H7 (cell line): ENCODE measurements around the gene BRI3. TPM values are rescaled to one million over a fixed set of nuclear protein-coding genes. Genes with fewer than 3 reads are reported as not detected.

ENCODE experiments used
- DNase-seq: peaks from one replicate; pipeline ENCODE4 v3.0.0; 2012
- H3K27me3 ChIP-seq: 2 replicates; pipeline ENCODE4 v1.6.0; 2011; ENCODE audit warnings: mild to moderate bottlenecking, low read length; ENCODE audit not compliant: control insufficient read depth, insufficient read depth
- H3K36me3 ChIP-seq: replicated peaks from 2 replicates; pipeline ENCODE4 v1.5.1; 2011; ENCODE audit warnings: low read length; ENCODE audit not compliant: control insufficient read depth, insufficient read depth
- H3K4me3 ChIP-seq: 2 replicates; pipeline ENCODE4 v1.5.1; 2011; ENCODE audit warnings: low read depth, mild to moderate bottlenecking, control low read depth, low read length, moderate library complexity; ENCODE audit not compliant: insufficient read depth
- total RNA-seq: library from RNA; depleted of rRNA; stranded (reverse); fragments of >200 nt; shearing (Covaris generic); gene quantifications from 2 replicates; pipeline ENCODE4 v1.2.3, GENCODE V29; 2014

BRI3 gene
- total RNA-seq, 1 experiment from 2014 or later, result 32.8 TPM

DNA sequence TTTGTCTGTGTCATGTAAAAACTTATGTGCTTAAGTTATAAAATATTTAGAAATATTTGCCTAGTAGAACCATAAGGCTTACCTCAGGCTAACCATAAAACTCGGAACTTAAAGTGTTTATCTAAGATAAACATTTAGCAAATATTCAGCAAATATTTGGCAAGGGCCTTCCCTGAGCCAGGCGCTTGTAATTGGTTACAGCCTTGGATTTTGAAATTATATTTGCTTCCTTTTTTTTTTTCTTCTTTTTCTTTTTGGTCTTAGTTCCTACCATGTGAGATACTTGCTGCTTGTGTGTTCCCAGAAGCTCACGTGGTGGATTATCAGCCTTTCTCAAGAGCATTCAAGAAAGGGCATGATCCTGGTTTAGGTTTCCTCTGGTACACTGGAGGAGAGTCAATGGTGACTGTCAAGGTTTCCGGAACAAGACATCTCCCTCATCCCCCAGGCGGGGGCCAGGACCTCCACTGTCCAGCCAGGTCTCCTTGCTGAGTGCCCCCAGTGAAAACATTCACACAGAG lies 5.2 kb upstream of the BRI3 start:
- Histone ChIP-seq H3K36me3 (no peaks in the 10 kb centered on the region), H3K27me3 (no peaks in the 10 kb centered on the region; the same call in 1 of the 2 replicates), H3K4me3 (no peak overlapping the region)
- DNase-seq, result no peak

DNA sequence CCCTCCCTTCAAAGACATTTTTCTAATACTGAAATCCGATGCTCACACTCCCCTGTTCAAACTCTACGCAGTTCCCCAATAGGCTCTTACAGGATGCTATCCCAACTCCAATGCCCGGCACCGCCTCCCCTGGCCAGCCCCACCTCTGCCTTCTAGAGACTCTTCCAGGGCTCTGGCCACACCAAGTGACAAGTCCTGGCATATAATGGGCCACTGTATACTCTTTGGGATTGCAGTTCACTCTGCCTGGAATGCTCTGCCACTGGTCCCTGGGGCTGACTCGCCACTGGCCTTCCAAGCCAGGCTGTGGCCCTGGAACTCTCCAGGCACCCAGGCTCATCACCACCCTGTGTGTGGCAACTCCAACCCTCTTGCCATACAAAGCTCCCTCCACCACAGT lies 3.1 kb upstream of the BRI3 start:
- DNase-seq, result peak; percentile 46
- no peak overlapping the region for H3K4me3 ChIP-seq
- H3K36me3 ChIP-seq, result no peaks in the 10 kb centered on the region
- H3K27me3 ChIP-seq, result no peaks in the 10 kb centered on the region; the same call in 1 of the 2 replicates

DNA sequence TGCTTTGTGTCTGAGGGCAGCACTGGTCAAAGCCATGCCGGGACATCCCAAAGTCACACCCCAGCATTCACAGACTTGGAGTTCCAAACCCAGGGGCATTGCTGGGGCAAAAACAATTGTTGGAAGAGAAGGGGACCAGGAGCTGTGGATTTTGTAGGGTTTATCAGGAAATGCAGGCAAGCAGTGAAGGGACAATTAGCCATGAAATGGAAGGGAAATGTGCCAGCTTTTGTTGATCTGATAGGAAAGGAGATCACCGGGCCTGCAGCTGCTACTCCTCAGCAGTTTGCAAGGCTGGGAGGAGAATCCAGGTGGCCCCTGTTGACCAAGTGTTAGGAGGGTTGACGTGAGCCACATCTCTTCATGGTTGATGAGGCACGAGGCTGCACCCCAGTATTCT lies 2.5 kb upstream of the BRI3 start:
- no peaks in the 10 kb centered on the region for H3K36me3 ChIP-seq
- H3K4me3 ChIP-seq, result no peak overlapping the region
- no peak for DNase-seq
- no peaks in the 10 kb centered on the region; the same call in 1 of the 2 replicates for H3K27me3 ChIP-seq

DNA sequence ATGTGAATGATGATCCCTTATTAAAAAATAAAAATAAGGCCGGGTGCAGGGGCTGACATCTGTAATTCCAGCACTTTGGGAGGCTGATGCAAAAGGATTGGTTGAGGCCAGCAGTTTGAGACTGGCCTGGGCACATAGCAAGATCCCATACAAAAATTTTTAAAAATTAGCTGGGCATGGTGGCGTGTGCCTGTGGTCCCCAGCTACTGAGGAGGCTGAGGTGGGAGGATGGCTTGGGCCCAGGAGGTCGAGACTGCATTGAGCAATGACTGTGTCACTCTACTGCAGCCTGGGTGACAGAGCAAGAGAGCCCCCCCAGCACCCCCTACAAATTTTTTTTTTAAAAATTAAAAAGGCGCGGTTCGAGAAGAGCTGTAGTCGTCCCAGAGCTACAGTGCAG lies 1.2 kb upstream of the BRI3 start:
- Histone ChIP-seq H3K36me3 (no peaks in the 10 kb centered on the region), H3K4me3 (peak overlapping the region; percentile 42), H3K27me3 (no peaks in the 10 kb centered on the region; the same call in 1 of the 2 replicates)
- no peak for DNase-seq

DNA sequence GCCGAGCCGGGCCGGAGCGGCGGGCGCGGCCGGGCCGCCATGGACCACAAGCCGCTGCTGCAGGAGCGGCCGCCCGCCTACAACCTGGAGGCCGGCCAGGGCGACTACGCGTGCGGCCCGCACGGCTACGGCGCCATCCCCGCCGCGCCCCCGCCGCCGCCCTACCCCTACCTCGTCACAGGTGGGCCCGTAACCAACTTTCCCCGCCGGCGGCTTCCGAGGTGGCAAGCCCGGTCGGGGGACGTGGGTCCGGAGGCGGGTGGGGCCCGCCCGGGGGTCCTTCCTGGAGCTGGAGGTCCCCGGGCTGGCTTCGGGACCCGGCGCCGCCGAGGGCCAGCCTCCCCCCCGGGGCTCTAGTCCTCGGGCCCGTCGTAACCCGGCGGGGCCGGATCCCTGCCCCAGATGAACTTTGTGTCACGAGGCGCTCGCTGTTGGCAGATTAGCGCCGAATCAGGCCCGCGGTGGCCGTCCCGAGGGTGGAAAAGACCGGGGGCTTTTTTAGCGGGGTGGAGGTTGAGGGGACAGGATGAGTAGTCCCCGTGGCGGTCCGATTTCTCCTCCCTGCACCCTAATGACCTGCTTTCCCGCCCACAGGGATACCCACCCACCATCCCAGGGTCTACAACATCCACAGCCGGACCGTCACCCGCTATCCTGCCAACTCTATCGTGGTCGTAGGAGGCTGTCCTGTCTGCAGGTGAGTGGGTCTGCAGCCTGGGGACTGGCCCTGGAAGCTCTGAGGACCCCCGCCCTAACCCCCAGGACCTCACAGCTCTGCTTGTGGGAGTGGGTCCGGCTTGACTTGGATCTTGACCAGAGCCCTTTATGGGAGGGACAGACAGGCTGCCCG lies 496 bp downstream of the BRI3 start:
- Histone ChIP-seq H3K36me3 (no peaks in the 10 kb centered on the region), H3K4me3 (peak overlapping the region; percentile 70), H3K27me3 (no peaks in the 10 kb centered on the region; the same call in 1 of the 2 replicates)
- DNase-seq, result peak; percentile 84

DNA sequence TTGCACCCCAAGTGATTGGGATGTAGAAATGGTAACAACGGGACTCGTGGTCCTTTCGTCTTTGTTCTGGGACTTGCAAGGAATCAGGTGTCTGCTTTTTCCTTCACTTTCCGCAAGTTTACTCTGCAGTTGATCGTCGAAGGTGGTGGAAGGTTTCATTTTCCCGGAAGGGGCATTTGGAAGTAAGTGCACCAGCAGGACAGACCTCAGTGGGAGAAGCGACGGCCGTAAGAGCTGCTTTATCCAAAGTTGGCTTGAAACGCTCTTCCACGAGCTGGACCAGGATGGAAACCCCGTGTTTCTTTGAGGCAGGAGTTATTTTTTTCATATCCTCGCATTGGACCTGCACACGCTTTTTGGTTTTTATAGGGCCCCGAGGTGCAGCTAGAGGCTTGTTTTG lies 1.2 kb downstream of the BRI3 start:
- H3K4me3 ChIP-seq, result peak overlapping the region; percentile 70
- DNase-seq, result no peak
- no peaks in the 10 kb centered on the region for H3K36me3 ChIP-seq
- H3K27me3 ChIP-seq, result no peaks in the 10 kb centered on the region; the same call in 1 of the 2 replicates

DNA sequence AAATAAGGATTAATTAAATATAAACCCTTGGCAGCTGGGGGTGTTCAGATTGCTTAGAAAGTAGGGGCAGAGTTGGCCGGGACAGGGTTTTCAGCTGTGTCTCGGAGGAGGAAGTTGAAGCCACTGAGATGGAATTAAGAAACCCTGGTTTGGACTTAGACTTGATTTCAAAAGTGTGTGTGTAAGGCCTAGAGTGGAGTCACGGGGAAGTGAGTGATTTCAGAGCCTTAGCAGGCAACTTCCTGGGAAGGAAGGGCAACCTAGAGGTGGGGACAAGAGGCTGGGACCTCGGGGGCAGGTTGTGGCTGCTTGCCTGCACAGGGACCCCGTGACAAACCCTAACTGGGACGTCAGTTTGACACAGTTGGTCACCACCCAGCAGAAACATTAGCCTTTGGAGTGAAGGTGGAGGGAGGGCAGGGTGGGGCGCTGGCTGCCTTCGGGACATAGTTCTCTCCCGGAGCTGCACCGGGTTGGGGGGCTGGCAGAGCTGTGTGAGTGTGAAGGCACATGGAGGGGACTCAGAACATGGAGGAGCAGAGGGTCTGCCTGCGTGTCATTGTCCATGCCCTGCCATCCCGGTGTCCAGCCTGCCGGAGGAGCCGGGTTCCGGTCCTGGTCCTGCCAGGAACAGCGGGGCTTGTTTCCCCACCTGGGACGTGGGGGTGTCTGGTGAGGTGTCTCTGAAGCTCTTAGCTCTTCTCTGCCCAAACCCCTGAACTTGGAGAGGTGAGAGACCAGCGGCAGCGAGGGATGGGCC lies 1.8 kb downstream of the BRI3 start:
- peak; percentile 39 for DNase-seq
- Histone ChIP-seq H3K36me3 (no peaks in the 10 kb centered on the region), H3K4me3 (no peak overlapping the region), H3K27me3 (no peaks in the 10 kb centered on the region; the same call in 1 of the 2 replicates)

DNA sequence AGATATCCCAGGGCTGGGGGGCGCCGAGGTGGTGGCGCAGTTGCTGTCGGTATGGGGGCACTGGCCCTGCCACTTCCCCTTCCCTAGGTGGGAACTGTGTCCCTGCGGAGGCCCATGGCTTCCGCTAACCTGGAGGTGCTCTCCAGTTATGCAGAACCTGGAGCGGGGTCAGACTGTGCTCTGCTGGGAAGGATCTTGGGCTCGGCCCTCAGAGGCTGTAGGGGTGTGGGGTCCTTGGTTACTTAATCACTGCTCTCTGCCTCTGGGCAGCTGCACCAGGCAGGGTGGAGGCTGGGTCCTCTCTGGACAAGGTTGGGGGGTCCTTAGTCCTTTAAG lies 2.4 kb downstream of the BRI3 start:
- no peaks in the 10 kb centered on the region; the same call in 1 of the 2 replicates for H3K27me3 ChIP-seq
- H3K4me3 ChIP-seq, result no peak overlapping the region
- peak; percentile 42 for DNase-seq

DNA sequence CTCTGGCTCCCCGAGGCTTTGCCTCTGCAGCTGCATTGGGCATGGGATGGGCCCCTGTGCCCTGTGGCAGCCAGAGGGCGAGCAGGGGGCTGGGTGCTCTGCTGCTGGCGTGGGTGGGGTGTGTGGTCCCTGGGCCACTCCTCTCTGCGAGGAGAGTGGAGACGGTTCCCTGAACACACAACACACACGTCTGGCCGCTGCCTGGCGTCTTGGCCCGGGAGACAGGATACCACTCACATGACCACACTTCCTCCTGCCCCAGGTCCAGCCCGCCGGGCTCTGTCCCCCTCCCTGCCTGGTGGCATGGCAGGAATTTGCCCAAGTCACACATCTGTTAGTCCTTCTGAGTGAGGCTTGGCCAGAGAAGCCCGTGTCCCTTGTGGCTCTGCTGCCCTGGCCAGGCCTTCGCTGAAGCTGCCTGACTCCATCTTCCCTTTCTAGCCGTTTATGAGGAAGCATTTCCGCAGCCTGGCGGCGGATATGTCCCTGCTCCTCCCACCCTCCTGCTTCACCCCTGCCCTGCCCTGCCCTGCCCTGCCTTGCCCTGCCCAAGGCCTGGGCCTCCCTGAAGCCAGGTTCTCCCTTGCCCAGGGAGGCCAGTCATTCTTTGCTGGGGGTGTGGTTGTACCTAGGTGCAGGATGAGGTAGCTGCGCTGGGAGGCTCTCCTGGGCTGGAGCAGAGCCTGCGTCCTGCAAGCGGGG lies 3.0 kb downstream of the BRI3 start:
- H3K27me3 ChIP-seq, result no peaks in the 10 kb centered on the region; the same call in 1 of the 2 replicates
- peak; percentile 58 for DNase-seq
- H3K4me3 ChIP-seq, result no peak overlapping the region
- H3K36me3 ChIP-seq, result no peaks in the 10 kb centered on the region

More for the DNA sequence above, 2.4 kb downstream of the BRI3 start:
- no peaks in the 10 kb centered on the region for H3K36me3 ChIP-seq

DNA sequence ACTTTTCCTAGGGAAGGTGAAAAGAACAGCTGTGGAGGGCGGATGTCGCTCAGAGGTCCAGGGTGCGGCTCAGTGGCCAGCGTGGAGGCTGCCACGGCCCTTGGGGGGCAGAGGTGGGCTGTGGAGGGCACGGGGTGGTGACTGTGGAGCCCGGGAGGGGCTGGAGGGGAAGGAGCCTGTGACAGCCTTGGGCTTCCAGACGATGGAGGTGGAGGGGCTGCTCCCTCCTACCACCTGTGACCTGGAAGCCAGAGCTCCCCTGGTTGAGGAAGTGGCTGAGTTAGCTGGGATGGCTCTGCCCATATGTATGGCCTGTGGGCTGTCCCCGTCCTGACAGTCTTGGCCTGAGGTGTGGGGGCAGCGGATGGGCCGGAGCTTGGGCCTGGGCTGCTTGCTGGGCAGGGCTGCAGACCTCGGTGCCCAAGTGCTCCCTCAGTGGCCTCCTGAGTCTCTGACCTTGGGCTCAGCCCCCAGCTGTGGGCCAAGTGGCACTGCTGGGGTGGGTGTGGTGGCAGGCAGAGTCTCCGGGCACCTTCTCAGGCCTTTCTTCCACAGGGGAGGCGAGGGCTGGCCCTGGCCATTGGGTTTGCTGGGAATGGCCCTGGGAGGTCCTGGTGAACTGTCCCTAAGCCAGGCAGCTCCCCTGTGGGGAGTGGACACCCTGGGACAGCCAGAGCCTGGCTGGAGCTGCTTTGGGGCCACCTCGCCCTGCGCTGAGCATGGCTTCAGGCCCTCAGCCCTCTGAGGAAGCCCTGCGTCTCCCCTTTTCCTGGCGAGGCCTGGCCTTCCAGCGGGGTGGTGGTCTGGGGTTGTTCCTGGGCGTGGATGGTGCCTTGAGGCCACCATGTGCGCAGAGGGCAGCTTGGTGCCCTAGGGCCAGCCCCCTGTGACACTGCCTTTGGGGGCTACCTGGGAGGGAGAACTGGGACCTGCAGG lies 3.9 kb downstream of the BRI3 start:
- peak; percentile 46 for DNase-seq
- Histone ChIP-seq H3K27me3 (no peaks in the 10 kb centered on the region; the same call in 1 of the 2 replicates), H3K36me3 (no peaks in the 10 kb centered on the region), H3K4me3 (no peak overlapping the region)

DNA sequence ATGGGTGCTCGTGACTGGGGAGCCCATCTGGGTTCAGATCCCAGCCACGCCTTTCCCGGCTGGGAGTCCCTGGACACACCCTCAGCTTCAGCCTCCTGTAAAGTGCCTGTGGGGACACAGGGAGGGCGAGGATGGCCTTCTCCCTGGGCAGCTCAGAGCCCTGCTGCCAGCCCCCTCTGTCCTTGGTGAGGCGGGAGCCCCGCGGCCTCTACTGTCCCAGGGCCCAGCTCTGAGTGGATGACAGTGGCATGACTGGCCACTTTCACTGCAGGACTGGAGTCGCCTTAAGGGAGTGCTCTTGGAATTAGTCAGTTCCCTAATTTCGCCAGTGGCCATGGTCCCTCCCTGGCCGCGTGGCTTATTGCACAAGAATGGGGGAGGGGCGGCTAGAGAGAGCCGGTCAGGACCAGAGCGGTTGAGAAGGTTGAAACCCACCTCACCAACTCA lies 4.6 kb downstream of the BRI3 start:
- DNase-seq, result peak; percentile 67
- H3K4me3 ChIP-seq, result no peak overlapping the region
- no peaks in the 10 kb centered on the region for H3K36me3 ChIP-seq
- H3K27me3 ChIP-seq, result no peaks in the 10 kb centered on the region; the same call in 1 of the 2 replicates

DNA sequence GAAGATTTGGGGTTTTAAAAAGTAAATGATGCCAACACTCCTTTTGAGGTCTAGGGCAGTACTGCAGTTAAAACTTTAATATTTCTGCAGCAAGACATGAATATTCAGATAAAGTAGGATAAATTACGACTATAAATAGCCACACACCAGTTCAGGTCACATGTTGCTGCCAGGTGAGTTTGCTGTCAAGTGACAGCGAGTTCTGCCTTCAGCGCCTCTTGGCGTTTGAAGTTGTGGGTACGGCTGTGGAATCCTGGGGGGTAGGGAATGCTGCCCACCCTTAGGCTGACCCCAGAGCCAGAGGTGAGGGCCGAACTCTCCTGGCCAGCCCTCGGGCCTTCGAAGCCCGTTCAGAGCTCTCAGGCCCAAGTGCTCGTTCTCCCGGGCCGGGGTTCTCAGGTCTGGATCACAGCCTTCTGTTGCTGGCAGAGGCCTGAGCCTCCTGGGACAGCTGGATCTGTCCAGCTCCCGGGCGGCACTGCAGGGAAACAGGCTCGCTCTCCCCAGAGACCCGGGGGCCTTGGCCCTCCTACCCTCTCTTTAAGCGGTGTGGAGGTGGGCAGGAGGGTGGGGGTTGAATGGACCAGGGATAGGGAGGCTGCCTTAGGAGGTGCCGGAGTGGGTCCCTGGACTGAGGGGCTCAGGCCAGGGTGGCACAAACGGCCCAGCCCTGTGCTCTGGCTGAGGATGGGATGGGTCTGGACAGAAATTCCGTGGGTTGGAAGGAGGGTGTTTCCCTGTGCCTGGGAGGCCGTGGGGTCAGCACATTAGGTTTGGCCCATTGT lies 5.4 kb downstream of the BRI3 start:
- H3K4me3 ChIP-seq, result no peak overlapping the region
- peak; percentile 64 for DNase-seq
- no peaks in the 10 kb centered on the region; the same call in 1 of the 2 replicates for H3K27me3 ChIP-seq

DNA sequence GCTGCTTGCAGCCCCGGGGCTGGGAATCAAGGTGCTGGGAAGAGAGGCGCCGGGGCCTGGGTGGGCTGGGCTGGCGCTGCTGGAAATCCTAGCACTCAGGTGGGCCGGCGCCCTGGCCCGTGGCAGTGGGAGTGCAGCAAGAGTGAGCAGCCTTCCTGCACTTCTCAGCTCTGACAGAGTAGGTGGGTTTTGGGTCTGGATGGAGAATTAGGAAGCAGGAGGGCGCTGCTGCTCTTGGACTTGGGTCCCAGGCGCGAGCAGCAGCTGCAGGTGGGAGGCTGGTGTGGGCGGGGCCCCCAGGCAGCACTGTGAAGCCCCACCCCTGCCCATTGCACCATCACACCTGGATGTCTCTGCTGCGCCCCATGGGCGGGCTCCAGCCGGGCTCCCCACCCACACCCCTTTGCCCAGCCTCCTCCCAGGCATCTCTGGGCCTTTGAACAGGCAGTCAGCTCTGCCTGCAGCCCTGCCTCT lies 6.0 kb downstream of the BRI3 start:
- DNase-seq, result peak; percentile 93
- Histone ChIP-seq H3K27me3 (no peaks in the 10 kb centered on the region), H3K36me3 (peaks cover 2% of the 10 kb centered on the region), H3K4me3 (no peak overlapping the region)

More for the DNA sequence above, 5.4 kb downstream of the BRI3 start:
- no peaks in the 10 kb centered on the region; the same call in 1 of the 2 replicates for H3K36me3 ChIP-seq
